ENCODE measurements around the gene LRCH4.

The LRCH4 gene, protein sequence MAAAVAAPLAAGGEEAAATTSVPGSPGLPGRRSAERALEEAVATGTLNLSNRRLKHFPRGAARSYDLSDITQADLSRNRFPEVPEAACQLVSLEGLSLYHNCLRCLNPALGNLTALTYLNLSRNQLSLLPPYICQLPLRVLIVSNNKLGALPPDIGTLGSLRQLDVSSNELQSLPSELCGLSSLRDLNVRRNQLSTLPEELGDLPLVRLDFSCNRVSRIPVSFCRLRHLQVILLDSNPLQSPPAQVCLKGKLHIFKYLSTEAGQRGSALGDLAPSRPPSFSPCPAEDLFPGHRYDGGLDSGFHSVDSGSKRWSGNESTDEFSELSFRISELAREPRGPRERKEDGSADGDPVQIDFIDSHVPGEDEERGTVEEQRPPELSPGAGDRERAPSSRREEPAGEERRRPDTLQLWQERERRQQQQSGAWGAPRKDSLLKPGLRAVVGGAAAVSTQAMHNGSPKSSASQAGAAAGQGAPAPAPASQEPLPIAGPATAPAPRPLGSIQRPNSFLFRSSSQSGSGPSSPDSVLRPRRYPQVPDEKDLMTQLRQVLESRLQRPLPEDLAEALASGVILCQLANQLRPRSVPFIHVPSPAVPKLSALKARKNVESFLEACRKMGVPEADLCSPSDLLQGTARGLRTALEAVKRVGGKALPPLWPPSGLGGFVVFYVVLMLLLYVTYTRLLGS

DNA sequence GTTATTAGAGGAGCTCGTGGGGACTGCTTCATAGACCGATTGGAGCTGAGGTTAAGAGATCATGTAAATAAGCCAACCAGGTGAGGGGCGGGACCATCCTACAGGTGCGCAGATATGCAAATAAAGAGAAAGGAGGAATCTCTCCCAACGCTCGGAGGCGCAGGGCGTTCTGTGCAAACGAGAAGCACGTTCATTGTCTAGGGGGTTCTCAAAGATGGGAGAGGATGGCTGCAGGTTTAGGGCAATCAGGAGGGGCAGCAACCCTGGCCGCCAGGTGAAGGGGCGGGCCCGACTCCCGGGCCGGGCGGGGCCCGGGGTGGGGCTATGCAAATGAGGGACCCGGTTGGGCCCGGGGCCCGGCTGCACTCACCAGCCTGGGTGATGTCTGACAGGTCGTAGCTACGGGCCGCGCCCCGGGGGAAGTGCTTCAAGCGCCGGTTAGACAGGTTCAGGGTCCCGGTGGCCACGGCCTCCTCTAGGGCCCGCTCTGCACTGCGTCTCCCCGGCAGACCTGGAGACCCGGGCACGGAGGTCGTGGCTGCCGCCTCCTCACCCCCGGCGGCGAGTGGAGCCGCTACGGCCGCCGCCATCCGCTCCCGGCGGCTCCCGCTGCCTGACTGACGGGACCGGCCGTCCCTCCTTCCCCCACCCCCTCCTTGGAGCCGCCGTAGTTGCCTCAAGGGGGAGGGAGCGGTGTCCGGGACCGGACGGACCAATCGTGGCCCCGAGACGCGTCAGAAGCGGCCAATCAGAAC is at the start of gene LRCH4:
LRCH4 (minus strand) TSS at position 619 of the 755 bp plus-strand sequence; CDS start at position 590, 29 bp downstream.
- no peak for DNase-seq

DNA sequence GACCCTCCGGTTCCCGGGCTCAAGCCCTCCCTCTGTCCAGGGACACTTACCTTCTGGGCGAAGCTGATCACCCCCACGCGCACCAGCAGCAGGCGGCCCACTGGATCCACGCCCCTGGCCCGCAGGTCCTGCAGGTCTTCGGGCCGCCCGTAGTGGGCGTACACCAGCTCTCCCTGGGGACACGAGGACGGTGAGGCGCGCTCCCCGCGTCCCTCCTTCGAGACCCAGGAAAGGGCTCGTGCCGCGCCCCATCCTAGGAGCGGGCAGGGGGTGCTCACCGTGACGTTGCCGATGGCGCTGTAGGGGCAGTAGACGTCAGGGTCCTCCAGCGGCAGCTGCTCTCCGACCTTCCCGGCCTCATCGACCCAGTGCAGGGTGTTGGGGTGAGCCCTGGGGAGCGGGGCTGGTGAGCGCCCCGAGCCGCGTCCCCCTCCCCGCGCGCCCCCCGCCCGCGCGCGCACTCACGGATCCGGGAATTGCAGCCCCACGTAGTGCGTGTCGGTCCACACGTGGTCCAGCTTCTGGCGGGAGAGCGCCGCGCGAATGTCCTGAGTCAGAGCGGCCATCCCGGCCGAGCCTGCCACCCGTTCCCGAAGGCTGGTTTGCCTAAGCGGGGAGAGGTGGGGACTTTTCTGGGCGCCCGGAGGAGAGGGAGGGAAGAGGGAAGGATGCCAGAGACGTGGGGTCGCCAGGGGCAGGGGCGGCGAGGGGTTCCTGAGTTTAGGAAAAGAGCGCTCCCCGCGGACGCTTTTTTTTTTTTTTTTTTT is 47.2 kb upstream of the LRCH4 start:
- peak; percentile 42 for DNase-seq

DNA sequence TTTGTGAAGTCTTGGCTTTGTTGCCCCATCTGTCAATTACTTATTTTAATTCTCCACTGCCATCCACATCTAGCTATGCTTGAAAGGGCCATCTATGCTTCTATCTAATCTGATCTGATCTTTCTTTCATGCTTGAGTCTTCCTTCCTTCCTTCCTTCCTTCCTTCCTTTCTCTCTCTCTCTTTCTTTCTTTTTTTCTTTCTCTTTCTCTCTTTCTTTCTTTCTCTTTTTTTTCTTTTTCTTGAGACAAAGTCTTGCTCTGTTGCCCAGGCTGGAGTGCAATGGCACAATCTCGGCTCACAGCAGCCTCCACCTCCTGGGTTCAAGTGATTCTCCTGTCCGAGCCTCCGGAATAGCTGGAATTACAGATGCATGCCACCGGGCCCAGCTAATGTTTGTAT is 44.1 kb upstream of the LRCH4 start:
- no peak for DNase-seq

DNA sequence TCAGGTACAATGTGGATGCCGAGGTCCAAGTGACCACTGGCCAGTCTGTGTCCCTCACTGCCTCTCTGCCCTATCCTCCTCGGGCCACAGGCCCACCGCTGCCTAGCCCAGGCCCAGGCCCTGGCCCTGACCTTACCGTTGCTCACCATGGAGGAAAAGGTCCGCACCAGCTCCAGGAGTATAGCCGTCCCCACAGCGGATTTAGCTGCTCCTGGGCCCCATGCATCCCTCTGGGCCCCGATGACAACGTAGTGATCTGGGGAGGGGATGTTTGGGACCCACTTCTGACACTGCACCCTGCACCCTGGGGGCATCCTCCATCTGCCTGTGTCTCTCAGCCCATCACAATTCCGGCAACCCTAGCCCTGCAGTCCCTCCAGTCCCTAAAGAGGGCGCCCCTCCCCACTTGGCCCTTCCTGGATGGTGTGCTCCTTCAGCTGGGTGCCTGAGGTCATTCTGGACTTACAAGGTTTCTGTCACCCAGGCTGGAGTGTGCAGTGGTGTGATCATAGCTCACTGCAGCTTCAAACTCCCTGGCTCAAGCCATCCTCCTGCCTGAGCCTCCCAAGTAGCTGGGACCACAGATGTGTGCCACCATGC is 43.3 kb upstream of the LRCH4 start:
- DNase-seq = no peak

DNA sequence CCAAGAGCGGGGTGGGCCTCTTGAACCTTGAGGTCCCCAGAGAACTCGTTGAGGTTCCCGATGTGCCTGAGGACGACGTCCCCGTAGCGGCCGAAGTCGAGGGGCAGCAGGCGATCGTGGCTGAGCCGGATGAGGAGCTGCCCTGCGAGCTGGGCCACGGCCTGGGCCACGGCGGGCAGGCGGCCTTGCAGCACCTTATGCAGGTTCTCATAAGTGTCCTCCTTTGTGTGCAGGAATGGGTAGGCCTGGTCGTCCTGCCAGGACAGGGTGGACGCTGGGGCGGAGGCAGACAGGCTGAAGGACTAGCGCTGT is 41.3 kb upstream of the LRCH4 start:
- no peak for DNase-seq

DNA sequence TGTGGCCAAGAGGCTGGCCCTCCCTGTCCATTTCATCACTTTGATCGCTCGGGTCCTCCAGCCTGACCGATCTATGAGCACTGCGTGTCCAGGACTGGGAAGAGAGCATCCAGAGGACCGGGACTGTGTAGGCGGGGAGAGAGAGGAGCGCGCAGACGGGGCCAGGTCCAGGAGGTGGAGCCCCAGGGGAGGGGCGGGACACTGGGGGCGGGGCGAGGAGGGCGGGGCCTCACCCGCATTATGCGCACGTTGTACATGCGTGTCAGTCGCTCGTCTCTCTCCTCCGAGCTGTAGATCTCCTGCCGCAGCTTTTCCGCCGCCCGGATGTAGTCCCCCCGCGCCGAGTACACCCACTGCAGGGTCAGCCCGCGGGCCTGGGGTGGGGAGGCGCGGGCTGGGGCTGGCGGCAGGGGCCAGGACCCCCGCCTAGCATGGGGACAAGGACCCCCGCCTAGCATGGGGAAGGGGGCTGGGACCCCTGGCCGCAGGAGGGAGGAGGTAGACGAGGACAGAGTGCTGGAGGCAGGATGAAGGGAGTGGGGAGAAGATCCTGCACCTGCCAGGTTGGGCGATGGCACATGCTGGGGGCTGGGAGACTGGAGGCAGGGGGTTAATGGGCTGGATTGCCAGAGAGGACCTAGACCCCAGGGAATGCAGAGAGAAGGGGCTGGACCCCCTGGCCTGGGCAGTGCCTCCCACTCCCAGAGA is 40.8 kb upstream of the LRCH4 start:
- DNase-seq = no peak

DNA sequence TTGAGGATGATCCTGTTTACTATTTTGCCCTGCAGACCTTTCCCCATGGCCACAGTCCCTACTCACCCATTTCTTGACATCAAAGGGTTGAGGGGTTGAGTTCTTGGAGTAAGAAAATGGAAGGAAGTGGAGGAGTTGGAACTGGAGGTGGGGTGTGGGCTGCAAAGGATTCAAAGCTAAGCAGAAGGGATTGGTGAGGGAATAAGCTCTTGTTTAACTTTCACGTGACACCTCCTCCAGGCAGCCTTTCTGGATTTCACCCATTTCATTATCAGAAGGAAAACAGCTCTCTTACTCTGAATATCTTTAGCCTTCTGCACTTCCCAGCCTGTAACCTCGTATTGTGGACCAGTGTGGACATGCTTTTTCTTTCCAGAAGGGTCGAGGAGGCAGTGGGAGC is 40.1 kb upstream of the LRCH4 start:
- DNase-seq = no peak

DNA sequence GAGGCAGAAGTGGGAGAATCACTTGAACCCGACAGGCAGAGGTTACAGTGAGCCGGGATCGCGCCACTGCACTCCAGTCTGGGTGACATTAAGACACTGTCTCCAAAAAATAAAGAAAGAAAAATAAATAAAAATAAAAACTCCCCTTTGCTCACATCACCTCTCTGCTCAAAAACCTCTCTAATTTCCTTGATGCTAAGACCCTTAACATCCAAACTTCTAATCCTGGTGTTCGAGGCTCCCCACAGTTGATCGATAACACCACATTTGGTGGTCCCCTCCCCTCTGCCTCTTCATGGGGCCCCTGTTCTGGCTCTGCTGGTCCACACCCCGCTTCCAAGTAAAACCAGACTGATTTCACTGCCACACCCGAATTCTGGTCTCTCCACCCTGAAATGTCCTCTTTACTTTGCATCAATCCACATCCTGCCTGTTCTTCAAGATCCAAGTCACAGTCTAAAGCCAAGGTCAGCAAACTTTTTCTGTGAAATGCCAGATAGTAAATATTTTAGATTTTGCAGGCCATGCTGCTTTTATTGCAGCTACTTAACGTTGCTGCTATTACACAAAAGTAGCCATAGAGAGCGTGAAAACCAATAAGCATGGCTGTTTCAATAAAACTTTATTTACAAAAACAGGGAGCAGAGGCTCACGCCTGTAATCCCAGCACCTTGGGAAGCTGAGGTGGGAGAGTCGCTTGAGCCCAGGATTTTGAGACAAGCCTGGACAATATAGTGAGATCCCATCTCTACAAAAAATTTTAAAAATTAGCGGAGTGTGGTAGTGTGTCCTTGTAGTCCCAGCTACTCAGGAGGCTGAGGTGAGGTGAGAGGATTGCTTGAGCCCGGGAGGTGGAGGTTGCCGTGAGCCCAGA is 38.3 kb upstream of the LRCH4 start:
- DNase-seq = no peak

DNA sequence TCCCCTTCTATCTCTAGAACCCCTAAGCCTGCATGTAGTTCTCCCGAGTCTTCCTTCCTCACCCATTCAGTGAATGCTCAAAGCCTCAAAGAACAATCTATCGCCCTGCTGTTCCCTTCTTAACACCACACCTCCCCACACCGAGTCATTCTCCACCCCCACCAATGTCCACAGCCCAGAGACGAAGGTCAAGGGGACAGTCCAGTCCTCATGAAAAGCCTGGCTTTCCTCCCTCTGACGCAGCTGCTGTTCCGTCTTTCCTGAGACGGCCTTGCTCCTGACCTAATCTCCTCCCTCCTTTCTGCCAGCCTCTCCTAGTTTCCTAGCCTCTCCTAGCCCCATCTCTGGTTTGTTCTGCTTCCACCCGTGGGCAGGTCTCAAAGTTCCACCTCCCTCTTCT is 35.6 kb upstream of the LRCH4 start:
- DNase-seq = no peak

DNA sequence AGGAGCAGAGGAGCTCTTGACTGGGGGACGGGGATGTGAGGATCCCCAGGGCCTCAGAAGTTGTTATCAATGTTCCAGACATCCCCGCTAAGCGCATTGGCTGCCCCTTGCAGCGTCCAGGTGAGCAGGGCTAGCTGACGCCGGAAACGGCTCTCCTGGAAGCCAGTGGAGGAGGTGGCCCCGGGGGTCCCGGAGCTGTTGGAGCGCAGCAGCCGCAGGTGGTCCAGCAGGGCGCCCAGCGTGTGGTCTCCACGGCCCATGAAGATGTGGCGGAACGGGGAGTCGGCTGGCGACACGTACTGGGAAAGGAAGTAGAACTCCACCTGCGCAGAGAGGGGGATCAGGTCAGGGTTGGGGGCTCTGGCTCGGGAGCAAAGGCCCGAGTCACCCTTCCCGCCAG is 34.9 kb upstream of the LRCH4 start:
- DNase-seq = no peak

DNA sequence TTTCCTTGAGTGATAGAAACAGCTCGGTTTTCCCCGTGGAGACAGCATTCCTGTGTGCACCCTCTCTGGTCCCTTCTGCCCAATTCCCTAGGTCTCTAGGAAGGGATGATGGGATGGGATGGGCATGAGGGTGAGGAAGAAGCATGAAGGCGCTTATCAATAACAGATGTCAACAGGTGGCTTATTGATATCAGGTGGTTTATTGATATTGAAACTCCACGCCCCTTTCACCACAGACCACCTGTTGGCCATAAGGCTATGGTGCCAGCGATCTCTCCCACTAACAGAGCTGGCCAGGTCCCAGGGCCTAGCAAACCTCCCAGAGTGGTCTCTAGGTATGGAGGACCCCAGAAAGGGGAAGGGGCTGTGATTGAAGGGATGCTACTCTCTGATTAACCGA is 34.3 kb upstream of the LRCH4 start:
- no peak for DNase-seq

DNA sequence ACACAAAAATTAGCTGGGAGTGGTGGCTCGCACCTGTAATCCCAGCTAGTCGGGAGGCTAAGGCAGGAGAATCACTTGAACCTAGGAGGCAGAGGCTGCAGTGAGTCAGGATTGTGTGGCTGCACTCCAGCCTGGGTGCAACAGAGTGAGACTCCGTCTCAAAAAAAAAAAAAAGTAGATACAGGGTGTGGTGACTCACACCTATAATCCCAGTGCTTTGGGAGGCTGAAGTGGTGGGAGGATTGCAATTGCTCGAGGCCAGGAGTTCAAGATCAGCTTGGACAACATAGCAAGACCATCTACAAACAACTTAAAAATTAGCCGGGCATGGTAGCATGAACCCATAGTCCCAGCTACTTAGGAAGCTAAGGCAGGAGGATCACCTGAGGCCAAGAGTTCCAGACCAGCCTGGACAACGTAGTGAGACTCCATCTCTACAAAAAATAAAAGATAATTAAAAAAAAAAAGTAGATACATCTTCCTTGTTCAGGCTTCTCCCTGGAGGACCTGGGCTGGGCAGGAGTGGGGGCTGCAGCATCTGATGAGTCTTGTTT is 28.5 kb upstream of the LRCH4 start:
- DNase-seq = no peak

DNA sequence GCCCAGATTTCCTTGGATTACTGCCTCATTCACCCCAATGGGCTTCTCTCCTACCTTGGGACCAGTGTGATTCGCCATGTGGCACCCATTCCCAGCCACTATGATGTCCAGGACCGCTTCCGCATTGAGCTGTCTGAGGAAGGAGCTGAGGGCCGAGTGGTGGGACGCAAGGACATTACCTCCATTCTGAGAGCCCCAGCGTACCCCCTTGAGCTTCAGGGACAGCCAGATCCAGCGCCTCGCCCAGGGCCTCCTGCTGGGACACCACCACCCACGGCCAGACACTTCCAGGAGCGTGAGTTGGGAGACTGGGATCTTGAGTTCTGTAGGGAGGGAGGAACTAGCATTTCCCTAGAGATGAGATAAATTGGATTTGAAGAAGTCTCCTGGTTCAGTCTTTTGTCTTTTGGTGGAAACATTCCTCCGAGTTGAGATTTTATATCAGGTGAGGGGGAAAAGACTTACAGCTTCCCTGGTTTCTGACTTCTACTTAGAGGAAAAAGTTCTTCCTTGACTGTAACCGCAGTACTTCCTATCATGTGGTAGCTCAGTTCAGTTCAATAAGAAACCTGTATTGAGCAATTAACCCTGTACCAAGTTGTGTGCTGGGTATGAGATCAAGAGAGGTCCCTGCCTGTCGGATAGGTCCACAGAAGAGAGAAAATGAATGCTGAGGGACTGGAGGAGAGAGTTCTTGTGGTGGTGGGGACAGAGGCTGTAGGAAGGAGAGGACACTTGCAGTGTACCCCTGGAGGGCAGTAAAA is 27.7 kb upstream of the LRCH4 start:
- DNase-seq = no peak

DNA sequence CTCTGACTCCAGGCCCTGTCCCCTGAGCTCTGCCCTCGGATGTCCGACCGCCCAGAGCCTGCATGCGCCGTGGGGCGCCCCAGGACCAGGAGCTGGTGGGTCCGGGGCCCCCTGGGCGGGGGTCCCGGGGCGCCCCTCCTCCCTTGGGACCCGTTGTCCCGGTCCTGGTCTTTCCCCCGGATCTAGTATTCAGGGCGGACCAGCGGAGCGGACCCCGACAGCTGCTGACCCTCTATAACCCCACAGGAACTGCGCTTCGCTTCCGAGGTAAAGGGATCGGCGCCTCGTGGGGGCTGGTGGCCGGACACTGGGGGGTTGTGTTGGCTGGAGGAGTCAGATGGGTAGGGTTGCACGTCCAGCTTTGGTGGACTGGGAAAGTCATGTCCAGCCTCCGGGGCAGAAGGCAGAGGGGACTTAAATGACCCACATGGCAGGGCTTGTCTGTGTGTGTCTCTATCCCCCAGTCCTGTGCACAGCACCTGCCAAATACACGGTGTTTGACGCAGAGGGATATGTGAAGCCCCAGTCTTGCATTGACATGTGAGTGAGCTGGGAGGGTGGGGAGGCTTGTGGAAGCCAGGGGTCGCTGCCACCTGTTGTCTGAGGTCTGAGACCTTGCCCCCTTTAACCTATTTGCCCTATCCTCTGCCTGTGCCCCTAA is 26.9 kb upstream of the LRCH4 start:
- DNase-seq = no peak

DNA sequence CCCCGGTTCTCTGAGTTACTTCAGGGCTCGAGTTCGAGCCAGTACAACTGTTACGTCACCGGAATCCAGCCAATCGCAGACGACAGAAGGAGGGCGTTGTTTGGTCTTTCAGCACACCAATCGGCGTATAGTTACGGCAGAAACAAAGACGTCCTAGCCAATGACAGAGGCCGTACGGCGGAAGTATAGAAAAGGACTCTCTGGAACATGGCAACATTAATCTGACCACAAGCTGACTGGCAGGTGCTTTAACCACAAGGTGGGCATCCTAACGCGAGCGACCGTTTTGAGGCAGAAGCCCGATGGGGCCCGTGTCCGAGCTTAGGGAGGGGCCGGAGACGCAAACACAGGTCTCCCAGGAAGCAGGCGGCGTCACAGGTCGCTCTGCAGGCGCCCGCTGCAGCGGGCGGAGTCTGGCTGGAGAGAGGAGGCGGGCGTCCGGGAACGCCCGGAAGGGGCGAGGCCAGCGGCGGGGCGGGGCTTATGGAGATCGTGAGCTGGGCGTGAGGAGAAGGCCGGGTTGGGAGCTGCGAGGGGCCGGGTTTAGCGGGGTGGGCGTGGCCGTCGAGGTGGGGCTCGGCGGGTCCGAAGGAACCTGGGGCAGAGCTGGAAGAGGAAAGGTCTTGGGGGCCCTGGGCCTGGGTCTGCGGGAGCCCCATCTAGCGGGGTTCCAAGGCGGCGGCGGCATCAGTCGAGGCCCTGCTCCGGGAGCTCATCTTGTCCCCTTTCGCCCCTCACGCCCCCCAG is 26.2 kb upstream of the LRCH4 start, which contains the start of gene MOSPD3:
MOSPD3 (plus strand) TSS at position 558 of the 747 bp plus-strand sequence. CDS start 252 bp downstream, outside the sequence.
- peak; percentile 99 for DNase-seq

DNA sequence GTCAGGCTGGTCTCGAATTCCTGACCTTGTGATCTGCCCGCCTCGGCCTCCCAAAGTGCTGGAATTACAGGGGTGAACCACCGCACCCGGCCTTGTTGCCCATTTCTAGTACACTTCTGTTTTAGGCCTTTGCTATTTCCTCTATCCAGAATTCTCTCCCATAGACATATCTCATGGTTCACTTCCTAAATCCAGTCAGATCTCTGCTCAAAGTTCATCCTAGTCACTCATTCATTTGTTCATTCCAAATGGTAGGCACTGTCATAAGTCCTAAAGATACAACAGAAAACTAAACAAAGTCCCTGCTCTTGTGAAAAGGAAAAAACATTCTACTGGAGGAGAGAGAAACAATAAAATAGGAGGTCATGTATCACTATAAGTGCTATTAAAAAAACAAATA is 24.0 kb upstream of the LRCH4 start:
- no peak for DNase-seq

DNA sequence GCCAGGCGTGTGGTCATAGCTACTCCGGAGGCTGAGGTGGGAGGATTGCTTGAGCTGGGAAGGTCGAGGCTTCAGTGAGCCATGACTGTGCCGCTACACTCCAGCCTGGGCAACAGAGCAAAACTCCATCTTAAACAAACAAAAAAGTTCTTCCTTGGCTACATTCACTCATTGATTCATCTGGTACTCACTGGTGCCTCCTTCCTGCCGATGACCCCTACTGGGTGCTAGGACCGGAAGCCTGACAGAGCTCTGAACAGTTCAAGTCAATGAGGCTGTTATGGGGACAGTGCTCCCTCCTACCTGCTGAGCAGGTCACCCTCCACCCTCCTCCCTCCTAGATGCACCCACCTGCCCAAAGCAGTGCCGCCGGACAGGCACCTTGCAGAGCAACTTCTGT is 21.2 kb upstream of the LRCH4 start:
- no peak for DNase-seq

DNA sequence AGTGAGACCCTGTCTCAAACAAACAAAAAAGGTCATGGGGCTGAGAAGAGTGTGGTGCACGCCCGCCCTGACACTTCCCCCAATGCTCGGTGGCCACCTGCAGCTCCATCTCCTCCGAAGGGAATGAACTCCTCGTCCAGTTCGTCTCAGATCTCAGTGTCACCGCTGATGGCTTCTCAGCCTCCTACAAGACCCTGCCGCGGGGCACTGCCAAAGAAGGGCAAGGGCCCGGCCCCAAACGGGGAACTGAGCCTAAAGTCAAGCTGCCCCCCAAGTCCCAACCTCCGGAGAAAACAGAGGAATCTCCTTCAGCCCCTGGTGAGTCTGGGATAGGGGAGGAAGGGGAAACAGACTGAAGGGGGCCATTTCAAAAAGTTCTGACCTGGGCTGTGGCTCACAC is 20.4 kb upstream of the LRCH4 start:
- no peak for DNase-seq

Measured in DMS79 (cell line).